Smooth muscle cell (in vitro differentiated cells): ENCODE measurements around the gene METTL15. TPM values are rescaled to one million over a fixed set of nuclear protein-coding genes. Genes with fewer than 3 reads are reported as not detected.
"Not testable (repeated sequence)": the region's sequence is repeated elsewhere in the genome, so short reads cannot be mapped to it uniquely, and the experiment has no call there.

Source experiments
- DNase-seq: peaks from one replicate; lab custom pipeline; 2025; ENCODE audit not compliant: unreplicated experiment; lab: John Stamatoyannopoulos, UW
- H2AFZ ChIP-seq: fragments of 200-600 bp; sonication (generic); 2 replicates; pipeline ENCODE4 v1.6.0; 2016; ENCODE audit warnings: antibody characterized with exemption, low read depth, mild to moderate bottlenecking
- H3F3A ChIP-seq: fragments of 200-600 bp; sonication (generic); 2 replicates; pipeline ENCODE4 v1.6.0; 2017; ENCODE audit warnings: antibody characterized with exemption, low read depth
- H3K27ac ChIP-seq: fragments of 200-600 bp; sonication (generic); 2 replicates; pipeline ENCODE4 v1.5.1; 2016; ENCODE audit warnings: low read depth, mild to moderate bottlenecking
- H3K27me3 ChIP-seq: fragments of 200-600 bp; sonication (generic); 2 replicates; pipeline ENCODE4 v1.6.1; 2016; ENCODE audit warnings: low read depth, mild to moderate bottlenecking
- H3K36me3 ChIP-seq: fragments of 200-600 bp; sonication (generic); 2 replicates; pipeline ENCODE4 v1.5.1; 2016; ENCODE audit warnings: low read depth
- H3K4me1 ChIP-seq: fragments of 200-600 bp; sonication (generic); 2 replicates; pipeline ENCODE4 v1.5.1; 2016; ENCODE audit warnings: low read depth
- H3K4me2 ChIP-seq: fragments of 200-600 bp; sonication (generic); 2 replicates; pipeline ENCODE4 v1.6.0; 2016; ENCODE audit warnings: mild to moderate bottlenecking
- H3K4me3 ChIP-seq: fragments of 200-600 bp; sonication (generic); 2 replicates; pipeline ENCODE4 v1.5.1; 2016; ENCODE audit warnings: mild to moderate bottlenecking
- H3K79me2 ChIP-seq: fragments of 200-600 bp; sonication (generic); 2 replicates; pipeline ENCODE4 v1.6.0; 2016; ENCODE audit warnings: low read depth, mild to moderate bottlenecking
- H3K9ac ChIP-seq: fragments of 200-600 bp; sonication (generic); 2 replicates; pipeline ENCODE4 v1.6.0; 2016; ENCODE audit warnings: low read depth
- H3K9me3 ChIP-seq: fragments of 200-600 bp; sonication (generic); replicated peaks from 2 replicates; pipeline ENCODE4 v1.5.1; 2016; ENCODE audit warnings: low read depth
- H4K20me1 ChIP-seq: fragments of 200-600 bp; sonication (generic); 2 replicates; pipeline ENCODE4 v1.6.0; 2016; ENCODE audit warnings: low read depth
- WGBS: methylation state at CpG from one replicate; pipeline ENCODE4 v1.1.7; 2016; ENCODE audit warnings: low lambda C conversion rate; 5-methylcytosine and 5-hydroxymethylcytosine counted together
- polyA plus RNA-seq: library from polyadenylated mRNA; unstranded; fragments of >200 nt; fragmentation: Nextera tagmentation; extraction: Ambion mirVana; gene quantifications from 2 replicates; pipeline ENCODE4 v1.2.1, GENCODE V29; 2016
- total RNA-seq: library from RNA; depleted of rRNA; stranded (reverse); fragments of >200 nt; gene quantifications from 2 replicates; pipeline ENCODE4 v1.2.3, GENCODE V29; 2014
- TF ChIP-seq, protein P1 (sequence below): fragments of 200-600 bp; sonication (generic); IDR thresholded peaks from 2 replicates; pipeline ENCODE4 v1.5.1; 2017; ENCODE audit warnings: borderline replicate concordance, mild to moderate bottlenecking, antibody characterized with exemption; ENCODE audit not compliant: insufficient read depth, poor library complexity, severe bottlenecking

The METTL15 gene
- total and polyA plus RNA-seq, 2 experiments from 2014 or later: 8.1 to 26.1 TPM

DNA sequence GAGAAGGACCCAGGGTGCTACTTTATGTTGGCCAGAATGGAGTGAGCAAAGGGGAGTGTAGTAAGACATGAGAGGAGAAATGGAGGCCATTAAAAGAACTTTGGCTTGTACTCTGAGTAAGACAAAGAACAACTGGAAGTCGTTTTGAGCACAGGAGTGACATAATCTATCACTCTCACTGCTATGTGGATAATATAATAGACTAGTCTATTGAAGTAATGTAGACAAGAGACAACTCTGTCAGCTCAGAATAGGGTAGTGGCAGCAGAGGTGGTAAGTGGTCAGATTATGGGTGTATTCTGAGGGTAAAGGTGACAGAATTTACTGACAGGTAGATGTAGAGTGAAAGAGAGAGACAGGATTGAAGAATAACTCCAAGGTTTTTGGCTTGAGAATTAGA lies 8.5 kb upstream of the METTL15 start:
- H3K4me1 ChIP-seq: peaks cover 5% of the 10 kb centered on the region
- H3K9me3 ChIP-seq: no peaks in the 10 kb centered on the region
- no peaks in the 10 kb centered on the region for H3K27me3 ChIP-seq
- H3K4me3 ChIP-seq: no peak overlapping the region
- no peak overlapping the region for H3K4me2 ChIP-seq
- TF ChIP-seq, protein P1, sequence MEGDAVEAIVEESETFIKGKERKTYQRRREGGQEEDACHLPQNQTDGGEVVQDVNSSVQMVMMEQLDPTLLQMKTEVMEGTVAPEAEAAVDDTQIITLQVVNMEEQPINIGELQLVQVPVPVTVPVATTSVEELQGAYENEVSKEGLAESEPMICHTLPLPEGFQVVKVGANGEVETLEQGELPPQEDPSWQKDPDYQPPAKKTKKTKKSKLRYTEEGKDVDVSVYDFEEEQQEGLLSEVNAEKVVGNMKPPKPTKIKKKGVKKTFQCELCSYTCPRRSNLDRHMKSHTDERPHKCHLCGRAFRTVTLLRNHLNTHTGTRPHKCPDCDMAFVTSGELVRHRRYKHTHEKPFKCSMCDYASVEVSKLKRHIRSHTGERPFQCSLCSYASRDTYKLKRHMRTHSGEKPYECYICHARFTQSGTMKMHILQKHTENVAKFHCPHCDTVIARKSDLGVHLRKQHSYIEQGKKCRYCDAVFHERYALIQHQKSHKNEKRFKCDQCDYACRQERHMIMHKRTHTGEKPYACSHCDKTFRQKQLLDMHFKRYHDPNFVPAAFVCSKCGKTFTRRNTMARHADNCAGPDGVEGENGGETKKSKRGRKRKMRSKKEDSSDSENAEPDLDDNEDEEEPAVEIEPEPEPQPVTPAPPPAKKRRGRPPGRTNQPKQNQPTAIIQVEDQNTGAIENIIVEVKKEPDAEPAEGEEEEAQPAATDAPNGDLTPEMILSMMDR: no peak
- H2AFZ ChIP-seq: no peak overlapping the region
- 90% methylated on average over 1 of the region's 1 CpG for WGBS
- no peak for DNase-seq
- no peak overlapping the region for H3K27ac ChIP-seq
- no peak overlapping the region for H3K9ac ChIP-seq
- peaks cover 54% of the 10 kb centered on the region for H3K79me2 ChIP-seq
- H3K36me3 ChIP-seq: peaks cover 3% of the 10 kb centered on the region
- no peaks in the 10 kb centered on the region for H3F3A ChIP-seq
- H4K20me1 ChIP-seq: no peaks in the 10 kb centered on the region

- Histone ChIP-seq H3K4me3 (no peak overlapping the region), H3K9me3 (no peaks in the 10 kb centered on the region), H3K4me1 (peaks cover 9% of the 10 kb centered on the region), H3K79me2 (peaks cover 64% of the 10 kb centered on the region), H2AFZ (no peak overlapping the region), H3K27ac (no peak overlapping the region), H4K20me1 (no peaks in the 10 kb centered on the region), H3K4me2 (no peak overlapping the region), H3K9ac (no peak overlapping the region), H3F3A (no peaks in the 10 kb centered on the region), H3K27me3 (no peaks in the 10 kb centered on the region), H3K36me3 (peaks cover 3% of the 10 kb centered on the region)
- 87% methylated on average over 2 of the region's 2 CpGs for WGBS
- no peak for DNase-seq
- TF ChIP-seq, protein P1: no peak
These were observed 7.5 kb upstream of the METTL15 start for GRCh38 chr11:28100665-28101064.

- H3K27me3 ChIP-seq, H3K4me2 ChIP-seq, H3F3A ChIP-seq, H3K9me3 ChIP-seq, H4K20me1 ChIP-seq, H3K9ac ChIP-seq, H3K27ac ChIP-seq, DNase-seq, H3K36me3 ChIP-seq, H2AFZ ChIP-seq, H3K4me3 ChIP-seq: not testable (repeated sequence)
- H3K79me2 ChIP-seq: peaks cover 78% of the 10 kb centered on the region
- peaks cover 20% of the 10 kb centered on the region for H3K4me1 ChIP-seq
- 88% methylated on average over 4 of the region's 4 CpGs for WGBS
These were observed 5.9 kb upstream of the METTL15 start for GRCh38 chr11:28102300-28102699.

DNA sequence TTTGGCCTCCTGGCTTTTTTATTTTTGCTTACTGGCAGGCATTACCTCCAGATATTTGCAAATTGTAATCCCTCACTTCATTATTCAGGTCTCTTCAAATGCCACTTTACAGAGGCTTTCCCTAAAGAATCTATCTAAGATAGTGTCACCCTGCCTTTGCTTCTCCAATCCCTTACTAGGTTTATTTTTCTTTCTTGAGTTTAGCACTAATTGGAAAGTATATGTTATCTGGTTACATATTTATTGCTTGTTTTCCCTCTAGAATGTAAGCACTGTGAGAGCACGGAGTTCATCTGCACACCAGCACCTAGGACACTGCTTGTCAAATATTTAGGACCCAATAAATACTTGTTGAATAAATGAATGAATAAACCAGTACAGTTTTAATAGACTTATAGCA lies 3.8 kb upstream of the METTL15 start:
- Histone ChIP-seq H3K9ac (no peak overlapping the region), H3K27ac (no peak overlapping the region), H3K4me3 (no peak overlapping the region), H3K9me3 (no peaks in the 10 kb centered on the region), H3F3A (peaks cover 6% of the 10 kb centered on the region), H3K27me3 (no peaks in the 10 kb centered on the region), H4K20me1 (no peaks in the 10 kb centered on the region), H3K4me2 (no peak overlapping the region), H3K79me2 (peaks cover 83% of the 10 kb centered on the region), H2AFZ (no peak overlapping the region), H3K36me3 (no peaks in the 10 kb centered on the region), H3K4me1 (peaks cover 30% of the 10 kb centered on the region)
- TF ChIP-seq, protein P1: no peak
- DNase-seq: no peak
- WGBS: 79% methylated on average over 1 of the region's 1 CpG
